Breast epithelium (tissue), 3 donors: ENCODE measurements around the gene COL4A2.

Experiments
- CTCF ChIP-seq, 3 donors: fragments of 450-650 bp; IDR thresholded peaks; one replicate each; pipeline ENCODE4 v1.5.1; 2016 to 2017; ENCODE audit warnings: antibody characterized with exemption in 3 of 3, mild to moderate bottlenecking in 3 of 3, moderate library complexity in 3 of 3
- POLR2A ChIP-seq: fragments of 450-650 bp; IDR thresholded peaks from one replicate; pipeline ENCODE4 v1.6.1; 2016; ENCODE audit warnings: antibody characterized with exemption, mild to moderate bottlenecking, moderate library complexity
- POLR2AphosphoS5 ChIP-seq, 3 donors: sonication (generic); formaldehyde crosslinking; IDR thresholded peaks; one replicate each; pipeline ENCODE4 v1.6.1; 2017; ENCODE audit warnings: antibody characterized with exemption in 3 of 3

- TF ChIP-seq CTCF (IDR thresholded peaks at IDR 0.05) (no peak), POLR2A (no peak), POLR2AphosphoS5 (IDR thresholded peaks at IDR 0.05) (no peak)
These were observed 147.3 kb downstream of the COL4A2 start for GRCh38 chr13:110454227-110454859.
